ENCODE data around the gene GALNT7. TPM values are rescaled to one million over a fixed set of nuclear protein-coding genes. Genes with fewer than 3 reads are reported as not detected.
"Not testable (repeated sequence)": the region's sequence is repeated elsewhere in the genome, so short reads cannot be mapped to it uniquely, and the experiment has no call there.

GALNT7 gene
- total RNA-seq, 2 donors from 2014 or later = 9.6 to 18.1 TPM

- not testable (repeated sequence) for H3K27ac Mint-ChIP-seq; H3K4me3 Mint-ChIP-seq; ATAC-seq (replicated peaks); H3K27me3 Mint-ChIP-seq; H3K9me3 Mint-ChIP-seq; H3K36me3 Mint-ChIP-seq (ENCODE audit: low read depth)
- peaks cover 20% of the 10 kb centered on the region for H3K4me1 Mint-ChIP-seq
These were observed 50.5 kb downstream of the GALNT7 start for GRCh38 chr4:173219126-173219437.

- no peak for ATAC-seq (replicated peaks)
- Mint-ChIP-seq H3K4me1 (peaks cover 17% of the 10 kb centered on the region), H3K9me3 (no peaks in the 10 kb centered on the region)
These were observed 55.1 kb downstream of the GALNT7 start for GRCh38 chr4:173223743-173224142.

GRCh38 chr4:173226401-173226888 lies 57.8 kb downstream of the GALNT7 start:
- H3K27me3 Mint-ChIP-seq = no peaks in the 10 kb centered on the region
- H3K9me3 Mint-ChIP-seq = no peaks in the 10 kb centered on the region
- ATAC-seq (replicated peaks) = no peak
- H3K4me3 Mint-ChIP-seq = no peak overlapping the region
- no peak overlapping the region for H3K27ac Mint-ChIP-seq
- H3K36me3 Mint-ChIP-seq (ENCODE audit: low read depth) = no peaks in the 10 kb centered on the region
- H3K4me1 Mint-ChIP-seq = peaks cover 4% of the 10 kb centered on the region

More at GRCh38 chr4:173223743-173224142, 55.1 kb downstream of the GALNT7 start:
- H3K36me3 Mint-ChIP-seq (ENCODE audit: low read depth) = no peaks in the 10 kb centered on the region
- H3K27me3 Mint-ChIP-seq = no peaks in the 10 kb centered on the region
- H3K27ac Mint-ChIP-seq = no peak overlapping the region
- H3K4me3 Mint-ChIP-seq = no peak overlapping the region

DNA sequence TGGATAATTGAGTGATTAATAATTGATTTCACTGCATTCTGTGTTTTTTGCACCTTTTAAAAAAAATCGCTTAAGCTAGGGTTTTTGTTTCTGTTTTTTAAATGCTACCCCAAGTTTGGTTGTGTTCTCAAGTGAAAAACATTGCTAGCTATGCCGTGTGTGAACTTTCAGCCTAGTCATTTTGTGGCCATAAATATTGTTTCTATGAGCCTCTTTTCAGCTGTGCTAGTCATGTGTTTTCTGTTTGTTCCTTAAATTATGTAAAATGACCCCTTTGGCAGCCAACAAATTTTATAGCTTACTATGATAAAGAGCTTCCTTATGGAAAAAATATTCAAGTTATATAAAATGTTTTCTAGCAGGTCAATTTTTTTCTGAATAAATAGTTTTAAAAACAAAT lies 59.1 kb downstream of the GALNT7 start:
- H3K4me3 Mint-ChIP-seq = no peak overlapping the region
- no peak overlapping the region for H3K27ac Mint-ChIP-seq
- no peak for ATAC-seq (replicated peaks)
- no peaks in the 10 kb centered on the region for H3K9me3 Mint-ChIP-seq
- H3K36me3 Mint-ChIP-seq (ENCODE audit: low read depth) = no peaks in the 10 kb centered on the region
- no peaks in the 10 kb centered on the region for H3K27me3 Mint-ChIP-seq
- peaks cover 8% of the 10 kb centered on the region for H3K4me1 Mint-ChIP-seq

- Mint-ChIP-seq H3K27ac (no peak overlapping the region), H3K4me3 (no peak overlapping the region), H3K27me3 (no peaks in the 10 kb centered on the region), H3K9me3 (no peaks in the 10 kb centered on the region), H3K36me3 (ENCODE audit: low read depth) (no peaks in the 10 kb centered on the region), H3K4me1 (peaks cover 3% of the 10 kb centered on the region)
- ATAC-seq (replicated peaks) = no peak
These were observed 61.5 kb downstream of the GALNT7 start for GRCh38 chr4:173230062-173230461.

GRCh38 chr4:173231916-173232315 lies 63.3 kb downstream of the GALNT7 start:
- ATAC-seq (replicated peaks) = no peak
- Mint-ChIP-seq H3K27me3 (no peaks in the 10 kb centered on the region), H3K9me3 (no peaks in the 10 kb centered on the region), H3K4me1 (peaks cover 8% of the 10 kb centered on the region), H3K4me3 (no peak overlapping the region), H3K27ac (peak overlapping the region; percentile 47), H3K36me3 (ENCODE audit: low read depth) (no peaks in the 10 kb centered on the region)

- Mint-ChIP-seq H3K4me1 (peaks cover 8% of the 10 kb centered on the region), H3K27me3 (no peaks in the 10 kb centered on the region), H3K9me3 (no peaks in the 10 kb centered on the region), H3K27ac (no peak overlapping the region), H3K36me3 (ENCODE audit: low read depth) (no peaks in the 10 kb centered on the region), H3K4me3 (no peak overlapping the region)
- ATAC-seq (replicated peaks) = no peak
These were observed 65.2 kb downstream of the GALNT7 start for GRCh38 chr4:173233857-173234256.

DNA sequence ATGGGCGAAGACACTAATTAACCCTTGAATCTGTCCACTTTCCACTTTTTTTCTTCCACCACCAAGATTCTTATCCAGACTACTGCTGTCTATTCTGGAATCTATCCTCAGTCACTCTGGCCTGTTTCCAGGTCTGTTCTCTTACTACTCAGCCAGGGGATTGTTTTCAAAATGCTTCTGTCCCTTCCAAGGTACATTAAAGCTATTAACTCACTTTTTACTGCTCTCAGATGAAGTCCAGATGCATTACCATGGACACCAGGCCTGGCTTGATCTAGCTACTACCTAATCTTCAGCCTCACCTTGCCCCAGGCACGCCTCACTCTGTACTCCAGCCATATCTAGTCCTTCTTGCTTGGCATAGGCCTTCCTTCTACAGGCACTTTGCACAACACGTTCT lies 66.4 kb downstream of the GALNT7 start:
- Mint-ChIP-seq H3K36me3 (ENCODE audit: low read depth) (no peaks in the 10 kb centered on the region), H3K4me3 (no peak overlapping the region), H3K4me1 (peaks cover 8% of the 10 kb centered on the region), H3K27me3 (no peaks in the 10 kb centered on the region), H3K27ac (no peak overlapping the region), H3K9me3 (no peaks in the 10 kb centered on the region)
- ATAC-seq (replicated peaks) = no peak

DNA sequence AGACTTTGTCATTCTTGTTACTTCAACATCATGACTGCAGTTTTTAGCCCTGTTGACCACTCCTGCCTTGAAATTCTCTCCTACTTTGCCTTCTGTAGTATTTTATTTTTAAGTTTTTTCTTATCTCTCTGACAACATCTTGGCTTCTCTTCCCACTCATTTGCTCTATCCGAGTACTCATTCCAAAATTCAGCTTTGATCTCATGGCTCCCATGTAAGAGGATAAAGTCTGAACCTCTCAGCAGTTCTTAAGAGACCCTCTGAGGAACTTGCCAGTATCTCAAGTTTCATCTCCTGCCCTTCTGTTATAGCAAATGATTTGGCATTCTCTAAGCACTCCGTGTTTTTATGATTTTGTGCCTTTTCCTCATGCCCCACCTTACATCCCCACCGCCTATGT lies 67.7 kb downstream of the GALNT7 start:
- no peak for ATAC-seq (replicated peaks)
- Mint-ChIP-seq H3K27ac (no peak overlapping the region), H3K9me3 (no peaks in the 10 kb centered on the region), H3K4me1 (peaks cover 8% of the 10 kb centered on the region), H3K27me3 (no peaks in the 10 kb centered on the region), H3K4me3 (no peak overlapping the region), H3K36me3 (ENCODE audit: low read depth) (no peaks in the 10 kb centered on the region)

- no peak overlapping the region for H3K27ac Mint-ChIP-seq
- H3K9me3 Mint-ChIP-seq = no peaks in the 10 kb centered on the region
- no peak for ATAC-seq (replicated peaks)
- no peaks in the 10 kb centered on the region for H3K27me3 Mint-ChIP-seq
- no peaks in the 10 kb centered on the region for H3K36me3 Mint-ChIP-seq (ENCODE audit: low read depth)
- H3K4me3 Mint-ChIP-seq = no peak overlapping the region
- peaks cover 5% of the 10 kb centered on the region for H3K4me1 Mint-ChIP-seq
These were observed 68.5 kb downstream of the GALNT7 start for GRCh38 chr4:173237152-173237551.

GRCh38 chr4:173237762-173238161 lies 69.2 kb downstream of the GALNT7 start:
- Mint-ChIP-seq H3K4me1 (peaks cover 5% of the 10 kb centered on the region), H3K9me3 (no peaks in the 10 kb centered on the region), H3K36me3 (ENCODE audit: low read depth) (no peaks in the 10 kb centered on the region), H3K27me3 (no peaks in the 10 kb centered on the region), H3K4me3 (no peak overlapping the region), H3K27ac (no peak overlapping the region)
- no peak for ATAC-seq (replicated peaks)

DNA sequence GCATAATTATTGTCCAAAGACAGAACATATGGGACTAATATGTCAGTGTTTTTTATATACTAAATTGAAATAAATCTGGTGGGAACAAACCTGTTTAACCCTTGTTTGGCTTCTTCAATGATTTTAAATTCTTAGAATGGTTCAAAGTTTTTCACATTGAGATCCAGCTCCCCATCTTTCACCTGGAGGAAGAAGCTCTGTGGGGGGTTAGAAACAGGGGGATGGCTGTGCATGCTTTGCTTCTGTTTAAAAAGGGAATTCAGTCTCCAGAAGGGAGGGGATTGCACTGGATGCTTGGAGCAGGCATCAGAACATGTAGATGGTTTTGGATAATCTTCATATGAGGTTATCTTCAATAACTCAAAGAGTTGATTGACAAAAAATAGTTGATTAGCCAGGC lies 72.1 kb downstream of the GALNT7 start:
- no peak for ATAC-seq (replicated peaks)
- no peak overlapping the region for H3K4me3 Mint-ChIP-seq
- peaks cover 12% of the 10 kb centered on the region for H3K4me1 Mint-ChIP-seq
- H3K36me3 Mint-ChIP-seq (ENCODE audit: low read depth) = no peaks in the 10 kb centered on the region
- no peaks in the 10 kb centered on the region for H3K27me3 Mint-ChIP-seq
- no peak overlapping the region for H3K27ac Mint-ChIP-seq
- H3K9me3 Mint-ChIP-seq = no peaks in the 10 kb centered on the region

- peak; percentile 19 for ATAC-seq (replicated peaks)
- Mint-ChIP-seq H3K4me1 (peaks cover 7% of the 10 kb centered on the region), H3K4me3 (no peak overlapping the region), H3K27ac (no peak overlapping the region), H3K9me3 (no peaks in the 10 kb centered on the region), H3K27me3 (no peaks in the 10 kb centered on the region), H3K36me3 (ENCODE audit: low read depth) (no peaks in the 10 kb centered on the region)
These were observed 74.0 kb downstream of the GALNT7 start for GRCh38 chr4:173242466-173243250.

DNA sequence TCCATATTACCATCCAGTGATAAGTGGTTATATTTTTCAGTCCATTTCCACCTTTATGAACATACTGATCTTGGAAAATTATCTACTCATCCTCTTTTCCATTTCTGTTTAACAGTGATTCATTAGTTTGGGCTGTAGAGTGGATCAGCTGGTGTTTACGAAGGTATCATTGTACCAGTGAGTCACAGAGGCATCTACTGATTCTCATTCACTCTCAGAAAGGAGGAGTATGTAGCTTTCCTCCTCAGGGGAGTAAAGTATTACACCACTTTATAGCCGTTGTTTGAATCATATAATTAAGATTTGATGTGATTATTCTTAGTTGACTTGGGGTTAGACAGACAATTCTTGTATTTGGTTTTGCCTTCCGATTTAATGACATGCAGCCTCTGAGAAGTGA lies 74.7 kb downstream of the GALNT7 start:
- Mint-ChIP-seq H3K36me3 (ENCODE audit: low read depth) (no peaks in the 10 kb centered on the region), H3K9me3 (no peaks in the 10 kb centered on the region), H3K27ac (no peak overlapping the region), H3K4me1 (peaks cover 7% of the 10 kb centered on the region), H3K27me3 (no peaks in the 10 kb centered on the region), H3K4me3 (no peak overlapping the region)
- ATAC-seq (replicated peaks) = no peak

DNA sequence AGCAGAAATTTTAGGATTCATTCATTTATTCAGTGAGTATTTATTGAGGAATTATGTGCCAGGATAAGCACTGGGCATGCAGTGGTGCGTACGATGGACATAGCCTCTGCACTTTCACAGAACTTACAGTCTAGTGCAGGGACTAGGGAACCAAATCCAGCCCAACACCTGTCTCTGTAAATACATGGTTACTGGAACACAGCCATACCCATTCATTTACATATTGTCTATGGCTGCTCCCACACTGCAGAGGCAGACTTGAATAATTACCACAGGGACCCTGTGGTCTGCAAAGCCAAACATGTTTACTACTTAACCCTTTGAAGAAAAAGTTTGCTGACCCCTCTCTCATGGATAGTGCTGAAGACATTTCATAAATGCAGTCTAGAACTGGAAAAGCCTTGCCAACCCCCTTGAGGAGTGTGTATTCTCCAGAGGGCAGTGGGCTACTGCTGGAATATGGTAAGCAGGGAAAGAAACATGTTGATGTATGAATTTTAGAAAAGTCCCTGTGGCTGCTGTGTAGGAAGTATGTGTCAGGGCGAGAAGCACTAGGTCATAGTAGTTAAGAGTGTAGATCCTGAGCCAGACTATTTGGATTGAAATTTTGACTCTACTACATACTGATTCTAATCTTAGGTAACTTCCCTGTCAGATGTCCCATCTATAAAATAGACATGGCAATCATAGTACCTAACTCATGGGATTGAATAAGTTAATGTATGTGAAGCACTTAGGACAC lies 75.5 kb downstream of the GALNT7 start:
- Mint-ChIP-seq H3K36me3 (ENCODE audit: low read depth) (no peaks in the 10 kb centered on the region), H3K4me1 (peaks cover 7% of the 10 kb centered on the region), H3K9me3 (no peaks in the 10 kb centered on the region), H3K4me3 (no peak overlapping the region), H3K27me3 (no peaks in the 10 kb centered on the region), H3K27ac (no peak overlapping the region)
- peak; percentile 45 for ATAC-seq (replicated peaks)
